CD4-positive, alpha-beta T cell (primary cell): Measurements from ENCODE around the gene FBN1. TPM values are rescaled to one million over a fixed set of nuclear protein-coding genes. Genes with fewer than 3 reads are reported as not detected.

Experiments used
- ATAC-seq: fragments of 200-7000 bp; cut with Tn5 transposase; one replicate; pipeline ENCODE4 v1.10.0; 2022; ENCODE audit warnings: mild to moderate bottlenecking; ENCODE audit not compliant: poor library complexity
- CTCF ChIA-PET: fragments of 350-600 bp; sonication (Branson Sonifier 250); formaldehyde crosslinking; loops from one replicate; lab custom pipeline; 2021; ENCODE audit warnings: antibody characterized with exemption, inconsistent platforms; lab: Charles Lee
- POLR2A ChIA-PET: fragments of 350-600 bp; sonication (Branson Sonifier 250); formaldehyde crosslinking; loops from one replicate; lab custom pipeline; 2021; ENCODE audit warnings: antibody characterized with exemption, inconsistent platforms; lab: Charles Lee
- DNase-seq, 14 experiments: peaks; one replicate each; pipeline ENCODE4 v3.0.0-alpha.2; 2013 to 2020; ENCODE audit warnings: mixed read lengths in 2 of 14
- H3K27ac ChIP-seq, 2 donors: one replicate each; pipeline versions ENCODE4 v1.5.1 to v1.7.0; 2013; ENCODE audit warnings: low read length in 2 of 2, low read depth in 1 of 2, mild to moderate bottlenecking in 1 of 2
- H3K27me3 ChIP-seq, 2 experiments: 1 replicate in 1 of 2; 2 replicates in 1 of 2; pipeline versions ENCODE4 v1.6.1 to v1.7.0; 2013; ENCODE audit warnings: low read length in 2 of 2, control low read depth in 1 of 2, mild to moderate bottlenecking in 1 of 2, moderate library complexity in 1 of 2; ENCODE audit not compliant: insufficient read depth in 2 of 2, control insufficient read depth in 1 of 2
- H3K36me3 ChIP-seq: one replicate; pipeline ENCODE4 v1.6.1; 2013; ENCODE audit warnings: low read length, control low read depth; ENCODE audit not compliant: insufficient read depth
- H3K4me1 ChIP-seq: one replicate; pipeline ENCODE4 v1.6.1; 2013; ENCODE audit warnings: low read length, control low read depth; ENCODE audit not compliant: insufficient read depth
- H3K4me3 ChIP-seq: one replicate; pipeline ENCODE4 v1.5.1; 2013; ENCODE audit warnings: mild to moderate bottlenecking, low read length, moderate library complexity
- H3K9me3 ChIP-seq, 2 experiments: 1 replicate in 1 of 2; 2 replicates in 1 of 2; pipeline versions ENCODE4 v1.6.1 to v1.7.0; 2013; ENCODE audit warnings: low read length in 2 of 2, mild to moderate bottlenecking in 2 of 2, control low read depth in 1 of 2, moderate library complexity in 1 of 2; ENCODE audit not compliant: control insufficient read depth in 1 of 2, insufficient read depth in 1 of 2
- H3K27ac Mint-ChIP-seq: one replicate; pipeline ENCODE4 v1.8.0; 2020; ENCODE audit warnings: mixed read lengths
- H3K27me3 Mint-ChIP-seq: one replicate; pipeline ENCODE4 v1.8.0; 2021; ENCODE audit warnings: mixed read lengths
- H3K36me3 Mint-ChIP-seq: one replicate; pipeline ENCODE4 v1.8.0; 2021; ENCODE audit warnings: low read depth, mixed read lengths
- H3K4me1 Mint-ChIP-seq: one replicate; pipeline ENCODE4 v1.8.0; 2021; ENCODE audit warnings: low read depth, mixed read lengths
- H3K4me3 Mint-ChIP-seq: one replicate; pipeline ENCODE4 v1.8.0; 2020; ENCODE audit warnings: mild to moderate bottlenecking, mixed read lengths
- H3K9me3 Mint-ChIP-seq: one replicate; pipeline ENCODE4 v1.8.0; 2020; ENCODE audit warnings: mixed read lengths
- CTCF ChIP-seq: fragments of 200-600 bp; IDR thresholded peaks from one replicate; pipeline ENCODE4 v1.8.0; 2022; ENCODE audit warnings: antibody characterized with exemption, mild to moderate bottlenecking
- intact Hi-C, 2 experiments: fragments of 100-400 bp; cut with DNase I in 1 of 2; cut with micrococcal nuclease in 1 of 2; formaldehyde crosslinking; loops; one replicate each; pipeline versions ENCODE4 v1.15.1 to v1.9.0; 2023 to 2025; cut with DNase I, micrococcal nuclease
- total RNA-seq, 174 experiments: library from RNA in 2 of 174; stranded (reverse) in 2 of 174; gene quantifications; one replicate each; pipeline ENCODE4 v1.2.3 and lab custom pipeline; 2021 to 2026

FBN1 gene
- total RNA-seq, 2 experiments from 2014 or later: 0.11 to 0.25 TPM

GRCh38 chr15:48462688-48463087 is 182.8 kb downstream of the FBN1 start:
- no peaks in the 10 kb centered on the region for H3K9me3 Mint-ChIP-seq

GRCh38 chr15:48459571-48460442 is 185.7 kb downstream of the FBN1 start:
- no peak overlapping the region for H3K27ac ChIP-seq
- no peaks in the 10 kb centered on the region for H3K36me3 Mint-ChIP-seq
- ATAC-seq (no peak), DNase-seq (no peak)
- ChIA-PET CTCF (no interaction called here), POLR2A (no interaction called here)
- H3K27me3 Mint-ChIP-seq: no peaks in the 10 kb centered on the region
- H3K27ac Mint-ChIP-seq: no peak overlapping the region
- no peaks in the 10 kb centered on the region for H3K36me3 ChIP-seq
- no peak overlapping the region for H3K4me3 Mint-ChIP-seq
- H3K4me3 ChIP-seq: no peak overlapping the region
- H3K4me1 ChIP-seq: no peaks in the 10 kb centered on the region
- intact Hi-C loops: no loop called here
- H3K4me1 Mint-ChIP-seq: no peaks in the 10 kb centered on the region
- no peaks in the 10 kb centered on the region for H3K27me3 ChIP-seq
- H3K9me3 ChIP-seq: no peaks in the 10 kb centered on the region
- TF ChIP-seq CTCF: no peak
- no peaks in the 10 kb centered on the region for H3K9me3 Mint-ChIP-seq

More at GRCh38 chr15:48462688-48463087, 182.8 kb downstream of the FBN1 start:
- Histone ChIP-seq H3K27ac (no peak overlapping the region), H3K9me3 (no peaks in the 10 kb centered on the region), H3K4me3 (no peak overlapping the region), H3K4me1 (no peaks in the 10 kb centered on the region), H3K36me3 (no peaks in the 10 kb centered on the region), H3K27me3 (no peaks in the 10 kb centered on the region)
- TF ChIP-seq CTCF: no peak
- no peak overlapping the region for H3K27ac Mint-ChIP-seq
- intact Hi-C loops: no loop called here
- H3K4me1 Mint-ChIP-seq: no peaks in the 10 kb centered on the region
- ATAC-seq (no peak), DNase-seq (no peak)
- no peaks in the 10 kb centered on the region for H3K27me3 Mint-ChIP-seq
- no peak overlapping the region for H3K4me3 Mint-ChIP-seq
- CTCF ChIA-PET: no interaction called here
- POLR2A ChIA-PET: no interaction called here
- no peaks in the 10 kb centered on the region for H3K36me3 Mint-ChIP-seq

GRCh38 chr15:48458876-48459275 is 186.6 kb downstream of the FBN1 start:
- H3K27me3 Mint-ChIP-seq: no peaks in the 10 kb centered on the region
- ATAC-seq (no peak), DNase-seq (no peak)
- no peak overlapping the region for H3K4me3 Mint-ChIP-seq
- Histone ChIP-seq H3K27ac (no peak overlapping the region), H3K36me3 (no peaks in the 10 kb centered on the region), H3K27me3 (no peaks in the 10 kb centered on the region), H3K4me3 (no peak overlapping the region), H3K9me3 (no peaks in the 10 kb centered on the region), H3K4me1 (no peaks in the 10 kb centered on the region)
- intact Hi-C loops: no loop called here
- TF ChIP-seq CTCF: no peak
- H3K27ac Mint-ChIP-seq: no peak overlapping the region
- no peaks in the 10 kb centered on the region for H3K9me3 Mint-ChIP-seq
- ChIA-PET POLR2A (no interaction called here), CTCF (interaction anchor here (0.9 kb wide), 1 partner anchor 21 kb away, joined by 4 read pairs; no protein-coding TSS in a partner anchor)
- H3K4me1 Mint-ChIP-seq: no peaks in the 10 kb centered on the region
- no peaks in the 10 kb centered on the region for H3K36me3 Mint-ChIP-seq
